Measurements from ENCODE around the gene HLF.
"Not testable (repeated sequence)": the region's sequence is repeated elsewhere in the genome, so short reads cannot be mapped to it uniquely, and the experiment has no call there.

HLF gene

DNA sequence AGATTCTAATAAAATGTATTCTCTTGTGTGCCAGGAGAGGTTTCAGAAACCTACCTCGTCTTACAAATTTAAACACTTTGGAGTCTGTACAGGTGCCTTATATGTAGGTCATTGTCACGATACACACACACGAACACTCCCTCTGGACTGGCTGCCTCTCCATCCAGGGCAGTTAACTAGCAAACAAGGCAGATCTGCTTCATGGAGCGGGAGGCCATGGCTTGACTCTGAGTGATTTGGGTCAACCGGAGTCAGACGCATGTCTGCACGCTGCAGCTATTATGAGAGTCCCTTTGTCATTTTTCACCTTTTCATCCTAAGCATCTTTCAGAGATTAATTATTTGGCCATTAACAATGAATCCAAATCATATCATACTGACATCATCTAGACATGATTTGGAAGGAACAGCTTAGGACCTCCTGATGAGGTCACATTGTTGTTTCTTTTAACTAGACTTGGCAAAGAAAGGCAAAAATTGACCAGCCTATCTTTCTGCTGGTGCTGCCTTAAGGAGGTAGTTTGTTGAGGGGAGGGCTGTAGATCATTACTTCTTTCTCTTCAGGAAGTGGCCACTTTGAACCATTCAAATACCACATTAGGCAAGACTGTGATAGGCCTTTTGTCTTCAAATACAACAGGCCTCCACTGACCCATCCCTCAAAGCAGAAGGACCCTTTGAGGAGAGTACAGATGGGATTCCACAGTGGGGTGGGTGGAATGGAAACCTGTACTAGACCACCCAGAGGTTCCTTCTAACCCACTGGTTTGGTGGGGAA is 58.9 kb downstream of the HLF start:
- H3K4me3 ChIP-seq (ENCODE audit: low read length): no peak overlapping the region
- no peak for DNase-seq (ENCODE audit: low read depth)
- no peak for TF ChIP-seq CTCF (conservative IDR thresholded peaks at IDR 0.05; ENCODE audit: low read depth, low read length)

DNA sequence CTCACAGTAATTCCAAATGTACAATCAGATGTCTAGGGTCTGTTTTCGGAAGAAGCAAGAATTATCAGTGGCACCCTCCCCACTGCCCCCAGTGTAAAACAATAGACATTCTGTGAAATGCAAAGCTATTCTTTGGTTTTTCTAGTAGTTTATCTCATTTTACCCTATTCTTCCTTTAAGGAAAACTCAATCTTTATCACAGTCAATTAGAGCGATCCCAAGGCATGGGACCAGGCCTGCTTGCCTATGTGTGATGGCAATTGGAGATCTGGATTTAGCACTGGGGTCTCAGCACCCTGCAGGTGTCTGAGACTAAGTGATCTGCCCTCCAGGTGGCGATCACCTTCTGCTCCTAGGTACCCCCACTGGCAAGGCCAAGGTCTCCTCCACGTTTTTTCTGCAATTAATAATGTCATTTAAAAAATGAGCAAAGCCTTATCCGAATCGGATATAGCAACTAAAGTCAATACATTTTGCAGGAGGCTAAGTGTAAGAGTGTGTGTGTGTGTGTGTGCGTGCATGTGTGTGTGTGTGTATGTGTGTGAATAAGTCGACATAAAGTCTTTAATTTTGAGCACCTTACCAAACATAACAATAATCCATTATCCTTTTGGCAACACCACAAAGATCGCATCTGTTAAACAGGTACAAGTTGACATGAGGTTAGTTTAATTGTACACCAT is 59.7 kb downstream of the HLF start:
- DNase-seq (ENCODE audit: low read depth): no peak
- TF ChIP-seq CTCF (conservative IDR thresholded peaks at IDR 0.05; ENCODE audit: low read depth, low read length): no peak
- H3K4me3 ChIP-seq (ENCODE audit: low read length): no peak overlapping the region

DNA sequence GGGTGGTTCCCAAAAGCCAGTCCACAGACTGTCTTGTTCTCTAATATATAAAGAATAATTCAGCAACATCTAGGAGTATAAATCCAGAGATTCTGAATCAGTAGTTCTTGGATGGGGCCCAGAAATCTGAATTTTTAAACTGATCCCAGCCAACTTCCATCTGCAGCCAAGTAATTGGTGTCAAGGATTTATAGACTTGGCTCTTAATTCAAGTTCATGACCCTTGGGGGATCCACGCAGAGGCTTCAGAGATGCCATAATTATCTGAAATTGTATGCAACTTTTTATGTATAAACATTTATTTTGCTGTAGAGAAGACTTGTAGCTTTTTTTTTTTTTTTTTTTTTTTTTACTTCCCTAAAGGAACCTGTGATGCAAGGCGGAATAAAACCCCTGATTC is 60.6 kb downstream of the HLF start:
- no peak for TF ChIP-seq CTCF (conservative IDR thresholded peaks at IDR 0.05; ENCODE audit: low read depth, low read length)
- DNase-seq (ENCODE audit: low read depth): no peak
- no peak overlapping the region for H3K4me3 ChIP-seq (ENCODE audit: low read length)

DNA sequence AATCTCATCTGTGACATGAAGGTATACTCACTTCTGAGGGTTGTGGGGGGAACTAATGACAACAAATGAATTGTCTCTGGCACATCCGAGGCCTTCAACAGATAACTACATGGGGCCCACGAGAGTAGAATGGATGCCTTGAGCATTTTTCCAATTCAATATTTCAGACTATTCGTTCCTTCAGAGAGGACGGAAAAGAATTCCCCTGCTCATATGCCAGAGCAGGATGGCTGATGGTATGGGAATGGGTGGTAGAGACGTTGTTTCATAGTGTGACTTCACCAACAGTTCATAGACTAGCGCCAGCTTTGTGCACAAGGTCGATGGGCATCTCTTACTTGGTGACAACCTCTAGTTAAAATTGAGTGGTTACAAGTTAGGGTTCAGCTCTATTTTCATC is 61.3 kb downstream of the HLF start:
- no peak for TF ChIP-seq CTCF (conservative IDR thresholded peaks at IDR 0.05; ENCODE audit: low read depth, low read length)
- H3K4me3 ChIP-seq (ENCODE audit: low read length): no peak overlapping the region
- no peak for DNase-seq (ENCODE audit: low read depth)

DNA sequence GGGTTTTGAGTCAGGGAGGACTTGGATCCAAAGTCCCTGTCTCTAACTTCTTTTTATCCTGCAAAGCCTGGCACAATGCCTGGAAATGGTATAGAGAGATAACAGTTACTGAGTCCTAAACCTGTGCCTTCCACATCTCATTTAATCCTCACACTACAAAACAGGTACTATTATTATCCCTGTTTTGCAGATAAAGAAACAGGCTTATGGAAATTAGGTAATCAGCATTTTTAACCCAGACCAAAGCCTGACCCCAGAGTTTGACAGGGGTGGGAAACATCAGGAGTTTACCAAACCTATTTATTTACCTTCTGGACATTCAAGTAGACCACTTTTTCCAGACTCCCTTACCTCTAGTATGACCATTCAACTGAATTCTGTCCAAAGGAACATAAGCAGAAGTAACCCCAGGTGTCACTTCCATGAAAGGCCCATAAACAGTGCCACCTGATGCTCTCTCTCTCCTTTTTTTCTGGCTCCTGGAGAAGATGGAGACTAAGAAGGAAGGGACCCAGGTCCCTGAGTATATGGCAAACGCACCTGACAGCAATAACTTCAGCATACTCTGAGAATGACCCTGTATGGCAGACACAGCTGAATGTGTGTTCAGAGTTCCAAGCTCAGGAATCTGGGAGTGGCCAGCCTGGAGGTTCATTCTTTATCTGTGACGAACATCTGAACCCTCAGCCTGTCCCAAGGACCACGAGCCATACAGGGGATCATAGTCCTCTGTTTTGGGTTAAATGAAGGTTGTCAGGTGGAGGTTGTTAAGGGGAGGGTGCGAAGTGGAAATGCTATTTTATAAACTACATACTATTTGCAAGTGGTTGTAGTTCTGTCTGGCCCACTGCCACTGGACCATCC is 62.7 kb downstream of the HLF start:
- no peak overlapping the region for H3K4me3 ChIP-seq (ENCODE audit: low read length)
- no peak for TF ChIP-seq CTCF (conservative IDR thresholded peaks at IDR 0.05; ENCODE audit: low read depth, low read length)
- DNase-seq (ENCODE audit: low read depth): no peak

- DNase-seq (ENCODE audit: low read depth); H3K4me3 ChIP-seq (ENCODE audit: low read length): not testable (repeated sequence)
Measured at GRCh38 chr17:55328514-55328913, 63.8 kb downstream of the HLF start.

GRCh38 chr17:55330344-55330933 is 65.7 kb downstream of the HLF start:
- no peak for TF ChIP-seq CTCF (conservative IDR thresholded peaks at IDR 0.05; ENCODE audit: low read depth, low read length)
- no peak for DNase-seq (ENCODE audit: low read depth)
- no peak overlapping the region for H3K4me3 ChIP-seq (ENCODE audit: low read length)

Measured in retinal pigment epithelial cell (primary cell).